Nephron (organoid): ENCODE measurements around the gene TNFRSF14.

Source experiments
- H3K27ac Mint-ChIP-seq, 3 experiments: 2 replicates each; pipeline ENCODE4 v1.8.0; 2020; ENCODE audit warnings: mixed read lengths in 3 of 3, mild to moderate bottlenecking in 2 of 3, moderate library complexity in 1 of 3
- H3K27me3 Mint-ChIP-seq: 2 replicates; pipeline ENCODE4 v1.8.0; 2021; ENCODE audit warnings: low read depth, mild to moderate bottlenecking, moderate library complexity, mixed read lengths
- H3K36me3 Mint-ChIP-seq: 2 replicates; pipeline ENCODE4 v1.8.0; 2020; ENCODE audit warnings: low read depth, mixed read lengths
- H3K4me1 Mint-ChIP-seq: 2 replicates; pipeline ENCODE4 v1.8.0; 2020; ENCODE audit warnings: mixed read lengths
- H3K4me3 Mint-ChIP-seq, 3 experiments: 2 replicates each; pipeline ENCODE4 v1.8.0; 2020; ENCODE audit warnings: mild to moderate bottlenecking in 3 of 3, mixed read lengths in 3 of 3, moderate library complexity in 2 of 3
- H3K9me3 Mint-ChIP-seq: 2 replicates; pipeline ENCODE4 v1.8.0; 2020; ENCODE audit warnings: mixed read lengths
- CTCF ChIP-seq, 3 experiments: fragments of 200-600 bp; sonication (generic); IDR thresholded peaks; one replicate each; pipeline ENCODE4 v1.5.0; 2021; ENCODE audit warnings: antibody characterized with exemption in 3 of 3; ENCODE audit not compliant: unreplicated experiment in 3 of 3

TNFRSF14 gene

DNA sequence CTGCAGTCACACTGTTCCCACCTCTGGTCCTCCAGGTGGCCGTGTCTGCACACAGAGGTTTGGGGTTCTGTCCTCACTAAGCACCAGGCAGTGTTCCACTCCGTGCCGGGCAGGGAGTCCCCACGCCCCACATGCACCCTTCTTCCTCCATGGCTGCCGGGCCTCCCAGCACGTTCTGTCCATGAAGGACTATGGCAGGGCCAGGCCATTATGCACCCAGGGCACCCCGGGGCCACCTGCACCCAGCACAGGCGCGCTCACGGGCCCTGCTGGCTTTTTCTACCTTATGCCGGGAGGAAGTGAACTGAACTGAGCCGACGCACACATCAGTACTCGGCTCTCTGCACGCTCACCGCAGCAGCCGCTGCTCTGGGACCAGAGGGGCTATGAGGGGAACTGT, 40.0 kb upstream of the TNFRSF14 start:
- H3K9me3 Mint-ChIP-seq, result no peaks in the 10 kb centered on the region
- no peak overlapping the region for H3K27ac Mint-ChIP-seq
- peaks cover 30% of the 10 kb centered on the region for H3K36me3 Mint-ChIP-seq
- no peaks in the 10 kb centered on the region for H3K27me3 Mint-ChIP-seq
- H3K4me1 Mint-ChIP-seq, result peaks cover 5% of the 10 kb centered on the region
- H3K4me3 Mint-ChIP-seq, result no peak overlapping the region
- no peak for TF ChIP-seq CTCF (IDR thresholded peaks at IDR 0.05; ENCODE audit: unreplicated experiment in 3 of 3)

DNA sequence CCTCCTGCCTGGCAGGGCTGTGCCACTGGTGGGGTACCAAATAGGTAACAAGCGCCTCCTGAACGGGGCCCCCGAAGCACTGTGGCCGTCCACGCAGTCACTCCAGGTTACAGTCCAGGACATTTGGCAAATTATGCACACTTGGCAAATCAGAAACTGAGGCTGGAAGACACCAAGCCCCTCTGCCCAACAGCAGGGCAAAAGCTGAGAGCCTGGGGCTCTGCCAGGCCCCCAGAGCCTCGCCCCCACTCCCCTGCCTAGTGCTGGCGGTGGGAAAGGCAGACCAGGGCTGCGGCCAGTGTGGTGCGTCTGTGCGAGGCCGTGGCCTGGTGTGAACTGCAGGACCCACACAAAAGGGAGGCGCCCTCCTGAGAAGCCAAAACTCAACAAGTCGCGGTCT, 39.2 kb upstream of the TNFRSF14 start:
- H3K4me1 Mint-ChIP-seq, result no peaks in the 10 kb centered on the region
- no peak overlapping the region for H3K4me3 Mint-ChIP-seq
- no peaks in the 10 kb centered on the region for H3K27me3 Mint-ChIP-seq
- H3K36me3 Mint-ChIP-seq, result peaks cover 30% of the 10 kb centered on the region
- no peaks in the 10 kb centered on the region for H3K9me3 Mint-ChIP-seq
- no peak for TF ChIP-seq CTCF (IDR thresholded peaks at IDR 0.05; ENCODE audit: unreplicated experiment in 3 of 3)
- H3K27ac Mint-ChIP-seq, result no peak overlapping the region

DNA sequence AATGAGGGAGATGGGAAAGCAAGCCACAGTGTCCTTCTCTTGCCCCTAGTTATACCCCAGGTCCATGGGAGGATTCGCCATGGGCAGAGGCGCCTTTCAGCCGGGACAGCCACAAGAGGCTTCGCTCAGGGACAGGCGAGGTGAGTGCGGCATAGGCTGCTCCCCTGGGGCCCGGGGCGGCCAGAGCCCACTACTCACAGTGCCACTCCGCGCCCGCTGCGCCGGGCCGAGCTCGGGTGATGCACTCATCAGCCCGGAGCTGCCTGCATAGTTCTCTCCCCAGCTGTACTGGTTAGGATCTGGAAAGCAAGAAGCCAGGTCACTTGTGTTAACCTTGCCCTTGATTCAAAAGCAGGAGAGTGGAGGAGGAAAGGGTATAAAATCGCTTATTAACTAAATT, 38.2 kb upstream of the TNFRSF14 start:
- H3K36me3 Mint-ChIP-seq, result peaks cover 36% of the 10 kb centered on the region
- H3K27me3 Mint-ChIP-seq, result no peaks in the 10 kb centered on the region
- no peak overlapping the region for H3K4me3 Mint-ChIP-seq
- H3K4me1 Mint-ChIP-seq, result peaks cover 6% of the 10 kb centered on the region
- H3K27ac Mint-ChIP-seq, result no peak overlapping the region
- H3K9me3 Mint-ChIP-seq, result no peaks in the 10 kb centered on the region
- no peak for TF ChIP-seq CTCF (IDR thresholded peaks at IDR 0.05; ENCODE audit: unreplicated experiment in 3 of 3)

DNA sequence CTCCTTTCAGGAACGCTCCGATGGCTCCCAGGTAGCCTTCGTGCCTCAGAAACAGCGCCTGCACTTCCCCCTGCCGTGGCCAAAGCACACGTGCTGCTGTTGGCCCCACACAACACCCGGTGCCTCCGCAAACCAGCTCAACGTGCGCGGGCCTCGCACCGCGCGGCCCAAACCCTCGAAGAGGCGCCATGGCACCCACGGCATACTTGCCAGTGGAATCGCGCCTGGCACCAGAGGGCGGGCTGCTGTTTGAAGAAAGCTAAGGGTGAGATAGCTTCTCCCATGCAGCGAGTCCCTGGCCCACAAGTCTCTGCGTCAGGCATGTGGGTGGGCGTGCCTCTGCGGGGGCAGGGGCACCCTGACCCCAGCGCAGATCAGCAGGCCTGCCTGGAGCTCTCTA, 37.6 kb upstream of the TNFRSF14 start:
- no peak for TF ChIP-seq CTCF (IDR thresholded peaks at IDR 0.05; ENCODE audit: unreplicated experiment in 3 of 3)
- Mint-ChIP-seq H3K9me3 (no peaks in the 10 kb centered on the region), H3K36me3 (peaks cover 36% of the 10 kb centered on the region), H3K4me1 (peaks cover 6% of the 10 kb centered on the region), H3K27ac (no peak overlapping the region), H3K4me3 (no peak overlapping the region), H3K27me3 (no peaks in the 10 kb centered on the region)

- H3K4me1 Mint-ChIP-seq, result peaks cover 11% of the 10 kb centered on the region
- H3K27ac Mint-ChIP-seq, result no peak overlapping the region
- no peaks in the 10 kb centered on the region for H3K9me3 Mint-ChIP-seq
- TF ChIP-seq CTCF (IDR thresholded peaks at IDR 0.05; ENCODE audit: unreplicated experiment in 3 of 3), result no peak
- H3K27me3 Mint-ChIP-seq, result no peaks in the 10 kb centered on the region
- H3K4me3 Mint-ChIP-seq, result no peak overlapping the region
- H3K36me3 Mint-ChIP-seq, result peaks cover 36% of the 10 kb centered on the region
Observed at GRCh38 chr1:2519029-2519685, 37.0 kb upstream of the TNFRSF14 start.

DNA sequence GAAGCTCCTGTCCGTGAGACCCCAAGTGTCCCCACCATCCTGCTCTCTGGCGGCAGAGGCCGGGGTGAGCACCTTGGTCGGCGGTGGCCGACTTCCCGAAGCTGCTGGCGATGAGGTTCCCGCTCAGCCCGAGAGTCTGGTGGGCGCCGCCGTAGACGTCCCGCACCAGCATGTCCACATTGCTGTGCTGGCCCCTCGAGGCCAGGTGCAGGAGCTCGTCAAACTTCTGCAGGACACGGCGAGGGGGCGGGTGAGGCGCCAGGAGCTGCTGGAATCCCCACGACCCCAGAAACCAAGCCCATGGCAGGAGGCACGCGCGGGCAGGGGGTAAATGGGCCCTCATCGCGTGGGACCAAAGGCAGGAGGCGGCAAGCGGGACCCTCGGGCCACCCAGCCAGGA, 36.4 kb upstream of the TNFRSF14 start:
- Mint-ChIP-seq H3K4me3 (no peak overlapping the region), H3K27ac (no peak overlapping the region), H3K36me3 (peaks cover 36% of the 10 kb centered on the region), H3K27me3 (no peaks in the 10 kb centered on the region), H3K9me3 (no peaks in the 10 kb centered on the region), H3K4me1 (peaks cover 16% of the 10 kb centered on the region)
- no peak for TF ChIP-seq CTCF (IDR thresholded peaks at IDR 0.05; ENCODE audit: unreplicated experiment in 3 of 3)
